Neural cell (in vitro differentiated cells): Measurements from ENCODE around the gene DIP2C. TPM values are rescaled to one million over a fixed set of nuclear protein-coding genes. Genes with fewer than 3 reads are reported as not detected.

ENCODE experiments used
- H2AFZ ChIP-seq: fragments of 200-600, 300-800 bp; sonication (generic), shearing (Covaris generic); 2 replicates; pipeline ENCODE4 v1.6.0; 2014; ENCODE audit warnings: low read depth, mild to moderate bottlenecking, antibody characterized with exemption, low read length, moderate library complexity
- H3F3A ChIP-seq: fragments of 200-600 bp; shearing (Covaris generic); 2 replicates; pipeline ENCODE4 v1.6.1; 2016; ENCODE audit warnings: mild to moderate bottlenecking, moderate library complexity, mixed read lengths, antibody characterized with exemption, low read length; ENCODE audit not compliant: insufficient read depth, poor library complexity, severe bottlenecking
- H3K27ac ChIP-seq: fragments of 200-600, 300-800 bp; sonication (generic), shearing (Covaris generic); 2 replicates; pipeline ENCODE4 v1.5.1; 2014; ENCODE audit warnings: mild to moderate bottlenecking, low read length, moderate library complexity
- H3K27me3 ChIP-seq: fragments of 300-800, 200-600 bp; sonication (generic), shearing (Covaris generic); 2 replicates; pipeline ENCODE4 v1.6.0; 2014; ENCODE audit warnings: mild to moderate bottlenecking, low read depth, low read length, moderate library complexity; ENCODE audit not compliant: insufficient read depth
- H3K36me3 ChIP-seq: fragments of 300-800, 200-600 bp; sonication (generic), shearing (Covaris generic); 2 replicates; pipeline ENCODE4 v1.5.1; 2014; ENCODE audit warnings: mild to moderate bottlenecking, antibody characterized with exemption, low read length, moderate library complexity; ENCODE audit not compliant: insufficient read depth
- H3K4me2 ChIP-seq: fragments of 300-800, 200-600 bp; sonication (generic), shearing (Covaris generic); 2 replicates; pipeline ENCODE4 v1.6.0; 2014; ENCODE audit warnings: mild to moderate bottlenecking, low read length
- H3K4me3 ChIP-seq: fragments of 300-800, 200-600 bp; sonication (generic), shearing (Covaris generic); 2 replicates; pipeline ENCODE4 v1.5.1; 2014; ENCODE audit warnings: mild to moderate bottlenecking, low read length, moderate library complexity
- H3K79me2 ChIP-seq: fragments of 200-600 bp; shearing (Covaris generic); replicated peaks from 2 replicates; pipeline ENCODE4 v1.6.0; 2014; ENCODE audit warnings: mild to moderate bottlenecking, low read length, moderate library complexity; ENCODE audit not compliant: insufficient read depth
- H3K9ac ChIP-seq: fragments of 300-800, 200-600 bp; sonication (generic), shearing (Covaris generic); 2 replicates; pipeline ENCODE4 v1.6.1; 2016; ENCODE audit warnings: mild to moderate bottlenecking, low read length, mixed read lengths
- H3K9me2 ChIP-seq: fragments of 200-600 bp; shearing (Covaris generic); 2 replicates; pipeline ENCODE4 v1.6.1; 2016; ENCODE audit warnings: mild to moderate bottlenecking, low read length, mixed read lengths; ENCODE audit not compliant: insufficient read depth
- H3K9me3 ChIP-seq: fragments of 200-600, 300-800 bp; sonication (generic), shearing (Covaris generic); 2 replicates; pipeline ENCODE4 v1.6.1; 2016; ENCODE audit warnings: mild to moderate bottlenecking, mixed run types, low read length, moderate library complexity, mixed read lengths
- H4K20me1 ChIP-seq: fragments of 200-600 bp; shearing (Covaris generic); 2 replicates; pipeline ENCODE4 v1.6.1; 2016; ENCODE audit warnings: mild to moderate bottlenecking, mixed run types; ENCODE audit not compliant: insufficient read depth
- CTCF ChIP-seq: fragments of 450-650 bp; IDR thresholded peaks from 2 replicates; pipeline ENCODE4 v1.5.1; 2014; ENCODE audit warnings: antibody characterized with exemption, mild to moderate bottlenecking, moderate library complexity; ENCODE audit not compliant: poor library complexity, severe bottlenecking
- EP300 ChIP-seq: fragments of 450-650 bp; conservative IDR thresholded peaks from 2 replicates; pipeline ENCODE4 v1.6.1; 2014; ENCODE audit warnings: antibody characterized with exemption, mild to moderate bottlenecking, moderate library complexity; ENCODE audit not compliant: poor library complexity, severe bottlenecking
- EZH2 ChIP-seq: fragments of 200-600, 300-800 bp; shearing (Covaris generic), sonication (generic); IDR thresholded peaks from 2 replicates; pipeline ENCODE4 v1.6.1; 2014; ENCODE audit warnings: antibody characterized with exemption, low read length, borderline replicate concordance, mild to moderate bottlenecking; ENCODE audit not compliant: insufficient read depth, poor library complexity, severe bottlenecking
- MXI1 ChIP-seq: fragments of 450-650 bp; conservative IDR thresholded peaks from 2 replicates; pipeline ENCODE4 v1.6.1; 2014; ENCODE audit warnings: antibody characterized with exemption, mild to moderate bottlenecking; ENCODE audit not compliant: poor library complexity, severe bottlenecking
- POLR2AphosphoS5 ChIP-seq: IDR thresholded peaks from 2 replicates; pipeline ENCODE4 v1.6.1; 2012
- RAD21 ChIP-seq: fragments of 450-650 bp; conservative IDR thresholded peaks from 2 replicates; pipeline ENCODE4 v1.6.1; 2014; ENCODE audit warnings: antibody characterized with exemption, mild to moderate bottlenecking, moderate library complexity
- REST ChIP-seq: IDR thresholded peaks from 2 replicates; pipeline ENCODE4 v1.6.1; 2012; ENCODE audit warnings: borderline replicate concordance
- SMC3 ChIP-seq: fragments of 450-650 bp; conservative IDR thresholded peaks from 2 replicates; pipeline ENCODE4 v1.6.1; 2014; ENCODE audit warnings: antibody characterized with exemption, mild to moderate bottlenecking, moderate library complexity; ENCODE audit not compliant: poor library complexity
- TAF1 ChIP-seq: IDR thresholded peaks from 2 replicates; pipeline ENCODE4 v1.6.1; 2012; ENCODE audit warnings: low read depth
- polyA plus RNA-seq: library from polyadenylated mRNA; depleted of rRNA; stranded (reverse); fragments of >200 nt; gene quantifications from 2 replicates; pipeline ENCODE4 v1.2.3, GENCODE V29; 2014

The DIP2C gene
- polyA plus RNA-seq, 1 donor from 2014 or later: 24.1 TPM

- TF ChIP-seq MXI1: no peak
- TF ChIP-seq EZH2: no peak
Observed at GRCh38 chr10:672203-672602, 17.3 kb downstream of the DIP2C start (continued).

- Histone ChIP-seq H3K9ac (no peak overlapping the region), H3K27ac (no peak overlapping the region), H3K4me2 (no peak overlapping the region), H3F3A (no peaks in the 10 kb centered on the region), H2AFZ (no peak overlapping the region), H3K27me3 (no peaks in the 10 kb centered on the region), H3K79me2 (peaks cover 72% of the 10 kb centered on the region), H3K36me3 (no peaks in the 10 kb centered on the region), H4K20me1 (peaks cover 19% of the 10 kb centered on the region), H3K9me3 (no peaks in the 10 kb centered on the region), H3K4me3 (no peak overlapping the region), H3K9me2 (no peaks in the 10 kb centered on the region)
- TF ChIP-seq CTCF (no peak), SMC3 (no peak), EZH2 (no peak), POLR2AphosphoS5 (no peak), RAD21 (no peak), MXI1 (no peak), REST (no peak), EP300 (no peak), TAF1 (no peak)
Observed at GRCh38 chr10:670990-671389, 18.5 kb downstream of the DIP2C start.

GRCh38 chr10:670038-670437 lies 19.4 kb downstream of the DIP2C start:
- Histone ChIP-seq H3K9me3 (no peaks in the 10 kb centered on the region), H3F3A (no peaks in the 10 kb centered on the region), H3K4me2 (no peak overlapping the region), H3K9ac (no peak overlapping the region), H3K27ac (no peak overlapping the region), H3K9me2 (no peaks in the 10 kb centered on the region), H3K4me3 (no peak overlapping the region), H3K79me2 (peaks cover 69% of the 10 kb centered on the region), H4K20me1 (peaks cover 19% of the 10 kb centered on the region), H3K27me3 (no peaks in the 10 kb centered on the region), H2AFZ (no peak overlapping the region), H3K36me3 (no peaks in the 10 kb centered on the region)
- TF ChIP-seq MXI1 (no peak), POLR2AphosphoS5 (peak; percentile 65)
